ENCODE results near the gene BCO1.
A peak's percentile ranks its signal among the peaks of the same experiment; 100 is the strongest.

Gene BCO1

DNA sequence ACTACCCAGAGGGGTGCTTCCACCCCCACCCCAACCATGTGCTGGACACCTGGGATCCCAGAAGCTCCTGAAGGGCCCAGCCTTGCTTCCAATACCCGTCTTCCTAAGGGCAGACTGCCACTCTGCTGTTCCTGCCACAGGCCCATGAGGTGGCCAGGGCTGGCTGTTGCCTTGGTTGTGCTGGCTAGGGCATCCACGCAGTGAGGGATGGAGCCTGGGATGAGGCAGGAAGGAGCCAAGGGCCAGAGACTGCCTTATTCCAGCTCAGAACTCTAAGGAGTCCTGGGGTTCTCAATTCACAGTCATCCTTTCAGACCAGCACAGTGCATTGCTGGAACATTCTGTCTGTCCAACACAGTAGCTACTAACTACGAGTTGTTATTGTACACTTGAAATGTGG lies 37.8 kb downstream of the BCO1 start:
- DNase-seq: no peak

DNA sequence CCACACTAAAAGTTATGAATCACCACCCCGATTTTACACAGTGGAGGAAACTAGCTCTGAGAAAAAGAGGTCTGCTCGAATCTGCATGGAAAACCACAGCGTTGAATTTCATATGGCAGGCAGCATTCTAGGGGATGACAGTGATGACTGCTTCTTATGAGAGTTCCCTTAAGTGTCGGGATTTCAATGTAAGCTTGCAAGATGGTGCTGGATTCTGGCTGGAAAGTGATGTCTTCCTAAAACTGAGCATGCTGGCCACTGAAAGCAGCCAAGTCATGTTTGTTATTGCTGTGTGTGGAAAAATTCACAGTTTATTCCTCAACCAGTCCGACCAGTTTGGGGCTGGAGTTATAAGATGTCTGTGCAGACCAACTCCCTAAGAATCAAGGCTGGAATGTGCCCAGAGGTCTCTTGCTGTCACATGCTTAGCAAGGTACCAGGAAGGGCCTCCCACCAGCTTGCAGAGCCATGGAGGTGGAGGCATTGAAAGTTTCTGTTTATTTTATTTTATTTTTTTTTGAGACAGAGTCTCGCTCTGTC lies 39.1 kb downstream of the BCO1 start:
- no peak for DNase-seq

DNA sequence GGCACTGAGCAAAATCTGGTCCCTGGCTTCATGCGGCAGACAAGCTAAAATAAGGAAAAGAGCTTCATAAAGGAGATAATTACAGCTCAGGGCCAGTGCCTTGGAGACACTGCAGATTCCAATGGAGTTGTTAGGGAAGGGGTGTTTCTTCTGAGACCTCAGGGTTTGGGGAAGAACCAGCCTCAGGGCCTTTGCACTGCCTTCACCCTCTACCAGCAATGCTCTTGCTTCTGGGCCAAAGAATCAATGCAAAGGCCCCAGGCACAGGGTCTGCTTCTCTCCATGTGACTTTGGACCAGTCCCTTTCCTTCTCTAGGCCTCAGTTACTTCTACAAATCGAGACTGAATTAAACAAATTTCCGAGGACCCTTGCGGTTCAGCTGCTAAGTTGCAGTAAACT lies 40.0 kb downstream of the BCO1 start:
- no peak for DNase-seq

DNA sequence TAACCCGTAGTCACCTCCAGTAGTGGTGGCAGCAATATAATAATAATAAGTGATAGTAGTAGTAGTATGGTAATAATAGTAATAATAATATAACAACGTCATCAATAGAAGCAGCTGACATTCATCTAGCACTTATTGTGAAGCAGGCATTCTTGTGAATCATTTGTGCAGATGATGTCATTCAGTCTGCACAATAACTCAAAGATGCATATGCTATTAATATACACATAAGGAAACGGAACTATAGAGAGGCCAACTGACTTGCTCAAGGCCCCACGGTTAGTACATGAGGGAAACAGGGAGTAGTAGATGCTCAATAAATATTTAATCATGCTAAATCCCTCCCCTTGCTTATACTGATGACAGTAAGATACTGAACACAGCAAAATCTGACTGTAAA lies 40.9 kb downstream of the BCO1 start:
- DNase-seq: no peak

DNA sequence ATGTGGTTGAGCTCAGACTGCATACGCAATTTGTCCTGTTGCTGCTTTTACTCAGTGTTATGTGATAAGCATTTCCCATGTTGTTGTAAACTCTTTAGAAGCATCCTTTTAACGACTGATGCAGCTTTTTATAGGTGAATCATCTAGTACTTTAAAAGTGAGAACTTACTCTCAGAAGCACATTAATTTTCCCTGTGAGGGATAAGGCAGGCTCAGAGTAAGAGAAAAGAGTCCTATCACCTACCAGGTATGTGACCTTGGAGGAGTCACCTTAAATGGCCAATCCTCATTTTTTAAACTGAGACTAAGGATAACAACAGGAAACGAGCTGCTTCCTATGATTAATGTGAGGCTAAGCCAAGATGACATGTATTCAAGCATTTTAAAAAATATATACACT lies 41.9 kb downstream of the BCO1 start:
- no peak for DNase-seq

DNA sequence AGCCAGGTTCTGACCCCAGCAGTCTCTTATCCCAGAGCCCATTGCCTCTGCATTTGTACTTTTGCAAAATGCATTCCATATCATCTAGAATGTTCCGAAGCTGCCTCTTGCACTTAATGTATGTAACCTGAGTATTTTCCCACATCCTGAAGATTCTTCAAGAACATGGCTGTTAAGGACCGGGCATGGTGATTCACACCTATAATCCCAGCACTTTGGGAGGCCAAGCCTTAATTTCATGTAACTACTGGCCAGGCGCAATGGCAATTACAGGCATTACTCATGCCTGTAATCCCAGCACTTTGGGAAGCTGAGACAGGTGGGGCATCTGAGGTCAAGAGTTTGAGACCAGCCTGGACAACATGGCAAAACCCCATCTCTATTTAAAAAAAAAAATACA lies 44.6 kb downstream of the BCO1 start:
- no peak for DNase-seq

DNA sequence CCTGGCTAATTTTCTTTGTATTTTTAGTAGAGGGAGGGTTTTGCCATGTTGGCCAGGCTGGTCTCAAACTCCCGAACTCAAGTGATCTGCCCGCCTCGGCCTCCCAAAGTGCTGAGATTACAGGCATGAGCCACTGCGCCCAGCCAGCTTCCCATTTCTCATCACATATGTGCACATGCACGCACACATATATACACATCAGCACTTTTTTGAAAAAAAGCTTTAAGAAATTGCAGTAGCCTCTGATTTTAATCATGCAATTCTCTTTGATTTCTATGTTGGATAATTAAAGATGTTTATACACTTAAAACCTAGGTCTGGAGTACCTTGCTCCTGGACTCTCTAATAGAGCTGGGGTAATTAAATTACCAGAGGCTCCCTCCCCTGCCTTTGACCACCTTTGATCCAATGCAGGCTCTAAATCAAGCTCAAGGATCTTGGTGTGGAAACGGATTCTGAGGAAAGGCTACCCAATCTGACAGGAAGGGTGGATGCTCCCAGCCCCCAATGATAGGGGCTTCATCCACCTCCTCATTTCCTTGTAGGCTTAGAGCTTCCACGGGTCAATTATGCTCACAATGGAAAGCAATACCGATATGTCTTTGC lies 46.6 kb downstream of the BCO1 start:
- DNase-seq: no peak

DNA sequence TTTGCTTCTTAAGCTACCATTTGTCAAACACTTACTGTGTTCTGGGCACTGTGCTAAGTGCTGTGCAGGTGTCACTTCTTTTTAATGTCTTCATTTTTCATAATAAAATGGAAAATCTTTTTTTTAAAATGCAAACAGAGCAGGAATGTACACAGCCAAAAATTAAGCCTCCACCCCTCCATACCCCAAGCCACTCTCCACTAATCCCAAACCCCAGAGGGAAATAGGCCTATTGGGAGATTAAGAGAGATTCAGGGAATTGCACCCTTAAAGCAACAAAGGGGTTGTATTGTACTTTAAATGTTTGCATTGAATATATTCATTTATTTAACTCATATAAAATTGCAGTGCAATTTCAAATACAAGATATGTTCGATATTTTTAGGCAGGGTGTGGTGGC lies 47.7 kb downstream of the BCO1 start:
- DNase-seq: no peak

DNA sequence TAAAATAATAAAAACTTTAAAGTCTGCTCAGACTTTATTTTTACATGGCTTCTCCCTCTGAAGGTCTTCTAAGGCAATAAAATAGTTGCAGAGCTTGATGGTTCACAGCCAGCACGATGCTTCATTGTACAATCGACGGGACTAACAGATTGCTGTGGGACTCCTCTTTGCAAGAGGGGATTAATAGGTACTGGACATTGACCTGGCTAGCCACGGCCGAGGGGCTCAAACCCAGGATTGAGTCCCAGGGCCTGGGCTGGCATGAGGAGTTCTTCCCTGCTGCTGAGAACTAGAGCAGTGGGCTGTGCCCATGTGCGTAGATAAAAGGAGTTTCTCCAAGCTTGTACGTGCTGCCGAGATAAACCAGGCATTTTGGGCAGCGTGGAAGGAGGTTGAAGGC lies 52.6 kb downstream of the BCO1 start:
- DNase-seq: no peak

DNA sequence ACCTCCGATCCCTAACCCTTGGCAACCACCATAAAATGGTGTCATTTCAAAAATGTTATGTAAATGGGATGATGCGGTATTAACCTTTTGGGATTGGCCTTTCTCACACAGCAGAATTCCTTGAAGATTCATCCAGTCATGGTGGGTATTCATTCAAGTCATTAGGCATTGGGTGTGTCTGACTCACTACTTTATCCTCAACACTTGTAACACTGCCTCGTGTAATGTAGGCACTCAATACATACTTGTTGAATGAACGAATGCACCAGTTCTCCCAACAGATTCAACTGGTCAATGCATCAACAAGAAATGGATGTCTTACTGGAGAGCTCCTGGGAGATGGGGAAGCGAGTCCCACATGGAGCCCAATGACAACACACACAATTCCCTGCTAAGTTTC lies 54.4 kb downstream of the BCO1 start:
- DNase-seq: no peak

DNA sequence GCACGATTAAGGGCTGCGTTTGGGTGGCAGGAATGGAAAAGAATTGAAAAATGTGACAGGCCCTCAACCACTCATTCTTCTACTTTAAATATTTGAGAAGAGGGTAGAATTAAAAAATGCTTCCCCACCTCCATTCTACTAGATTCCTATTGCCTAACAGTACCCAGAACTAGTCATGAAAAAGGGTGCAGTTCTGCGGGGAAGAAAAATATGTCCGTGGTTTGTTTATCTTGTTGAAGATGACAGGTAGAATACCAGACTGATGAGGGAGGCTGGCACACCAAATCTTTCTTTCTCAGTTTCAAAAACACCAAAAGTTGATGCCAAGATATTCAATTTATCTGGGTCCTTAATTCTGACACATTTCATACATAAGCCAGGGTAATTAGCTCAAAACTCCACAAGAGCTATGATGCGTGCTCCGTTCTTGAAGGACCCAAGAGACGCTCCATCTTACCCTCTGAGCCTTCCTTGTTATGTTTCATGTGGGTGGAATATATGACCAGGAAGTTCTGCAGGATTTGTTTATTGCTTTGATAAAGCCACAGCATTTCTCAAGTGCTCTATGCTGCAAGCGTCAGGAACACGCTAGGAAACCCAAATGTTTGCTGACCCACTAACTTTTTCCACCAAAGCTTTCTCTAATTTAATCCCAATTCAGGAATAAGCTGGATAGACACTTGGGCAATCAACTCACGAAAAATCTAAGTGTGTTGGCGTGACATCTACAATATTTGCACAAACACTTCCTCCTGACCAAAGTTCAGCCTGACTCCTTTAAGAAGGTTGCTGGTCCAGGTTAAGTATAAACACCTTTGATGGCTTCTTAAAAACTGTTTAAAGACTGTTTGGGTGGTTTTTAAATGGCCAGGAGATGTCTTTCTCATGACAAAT lies 55.7 kb downstream of the BCO1 start:
- no peak for DNase-seq

DNA sequence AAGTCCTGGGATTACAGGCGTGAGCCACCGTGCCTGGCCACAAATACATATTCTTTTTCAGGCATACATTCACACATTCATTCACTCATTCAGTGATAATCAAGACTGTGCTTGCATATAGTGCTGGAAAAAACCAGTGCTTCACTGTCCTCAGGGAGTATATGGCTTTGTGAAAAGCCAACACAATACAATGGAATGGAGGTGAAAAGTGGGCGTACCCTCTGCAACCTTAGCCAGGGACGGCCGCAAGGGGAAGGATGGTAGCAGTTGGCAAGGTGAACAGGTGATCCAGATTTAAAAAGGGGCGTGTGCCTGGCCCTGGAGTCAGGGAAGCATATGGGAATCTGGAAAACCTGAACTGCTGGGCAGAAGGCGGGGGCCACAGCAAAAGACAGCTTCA lies 58.1 kb downstream of the BCO1 start:
- DNase-seq: no peak

DNA sequence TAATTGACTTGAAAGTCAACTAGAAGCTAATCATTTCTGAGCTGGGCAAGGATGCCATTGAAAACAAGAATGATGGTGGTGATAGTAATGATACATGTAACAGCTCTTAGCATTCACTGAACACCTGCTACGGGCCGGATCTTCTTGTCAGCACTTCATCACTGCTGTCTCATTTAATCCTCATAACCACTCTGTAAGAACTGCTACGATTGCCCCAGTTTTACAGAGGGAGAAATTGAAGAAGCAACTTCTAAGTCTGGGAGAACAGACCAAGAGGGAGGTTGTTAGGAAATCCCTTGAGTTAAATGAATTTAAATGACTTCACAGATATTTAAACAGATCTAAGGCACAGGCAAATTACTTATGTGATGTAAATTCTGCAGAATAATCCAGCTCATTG lies 69.3 kb downstream of the BCO1 start:
- DNase-seq: no peak

DNA sequence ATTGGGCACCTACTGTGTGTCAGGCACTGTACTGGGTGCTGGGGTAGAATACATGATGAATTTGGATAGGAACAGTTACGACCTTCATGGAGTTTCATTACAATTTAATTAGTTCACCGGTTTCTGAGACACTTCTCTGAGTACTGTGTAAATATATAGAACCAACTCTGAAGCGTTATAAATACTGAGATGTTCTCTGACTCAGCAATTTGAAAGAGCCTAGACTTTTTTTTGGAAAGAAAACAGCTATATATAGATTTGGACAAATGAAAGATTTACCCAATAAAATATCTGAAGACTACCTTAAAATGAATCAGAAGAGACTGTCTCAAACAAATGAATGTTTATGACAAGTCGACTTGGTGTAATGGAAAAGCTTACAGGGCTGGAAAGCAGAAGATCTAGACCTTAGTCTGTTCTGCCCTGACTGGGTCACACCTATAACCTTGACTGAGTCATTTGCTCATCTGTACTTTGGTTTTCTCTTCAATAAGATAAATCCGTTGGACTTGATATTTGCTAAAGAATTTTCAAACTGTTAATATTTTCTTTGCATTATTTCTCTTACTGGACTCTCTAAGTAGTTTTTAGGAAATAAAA lies 71.7 kb downstream of the BCO1 start:
- no peak for DNase-seq

DNA sequence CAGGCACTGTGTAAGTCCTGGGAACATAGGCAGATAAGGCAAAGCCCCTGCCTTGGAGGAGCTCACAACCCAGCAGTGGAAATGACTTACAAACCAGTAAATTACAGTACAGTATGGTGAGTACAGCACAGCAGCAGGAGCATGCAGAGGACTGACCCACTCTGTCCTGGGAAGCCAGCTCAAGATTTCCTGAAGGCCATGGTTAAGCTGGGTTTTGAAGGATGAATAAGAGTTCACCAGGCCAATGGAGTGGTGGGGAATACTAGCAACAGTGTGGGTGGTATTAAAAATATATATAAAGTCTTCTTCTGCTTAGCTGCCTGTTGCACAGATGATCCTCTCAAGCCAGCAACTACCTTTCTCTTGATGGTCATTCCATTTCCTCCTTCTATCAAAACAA lies 73.3 kb downstream of the BCO1 start:
- DNase-seq: no peak

DNA sequence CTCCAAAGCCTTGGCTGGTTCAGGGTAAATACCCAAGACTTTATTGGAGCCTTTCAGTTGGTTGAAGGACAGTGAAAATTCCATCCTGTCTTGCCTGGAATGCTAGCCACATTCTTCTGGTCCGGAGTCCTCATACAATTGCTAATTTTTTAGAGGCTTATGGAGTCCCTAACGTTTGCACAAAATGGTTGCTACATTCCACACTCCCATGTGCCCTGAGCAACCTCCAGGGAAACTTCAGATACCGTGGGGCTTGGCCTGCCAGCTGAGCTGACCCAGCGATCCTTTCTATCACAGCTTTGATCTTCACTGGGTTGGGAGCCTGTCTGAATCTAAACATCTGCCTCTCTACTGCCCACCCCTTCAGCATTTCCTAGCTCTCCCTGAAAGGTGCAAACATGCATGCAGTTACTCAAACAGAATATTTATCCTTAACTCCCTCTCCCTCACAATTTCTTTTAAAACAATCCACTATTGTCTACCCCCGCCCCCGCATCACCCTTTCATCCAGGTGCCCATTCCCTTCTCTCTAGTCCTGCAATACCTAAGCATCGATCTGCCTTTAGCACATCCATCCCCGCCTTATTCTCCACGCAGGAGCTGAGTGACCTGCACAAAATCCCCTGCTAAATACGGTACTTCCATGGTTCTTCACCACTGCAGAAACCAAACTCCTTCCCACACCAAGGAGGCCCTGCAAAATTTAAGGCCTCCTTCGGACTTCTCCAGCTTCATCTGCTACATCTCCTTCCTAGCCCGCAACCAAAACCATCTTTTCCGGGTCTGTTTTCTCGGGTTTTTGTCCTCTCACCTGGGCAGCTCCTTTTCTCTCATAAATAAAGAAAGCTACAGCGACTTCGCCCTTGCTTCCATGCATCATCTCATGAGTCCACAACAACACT lies 75.5 kb downstream of the BCO1 start:
- peak; percentile 13 to 15 for DNase-seq

DNA sequence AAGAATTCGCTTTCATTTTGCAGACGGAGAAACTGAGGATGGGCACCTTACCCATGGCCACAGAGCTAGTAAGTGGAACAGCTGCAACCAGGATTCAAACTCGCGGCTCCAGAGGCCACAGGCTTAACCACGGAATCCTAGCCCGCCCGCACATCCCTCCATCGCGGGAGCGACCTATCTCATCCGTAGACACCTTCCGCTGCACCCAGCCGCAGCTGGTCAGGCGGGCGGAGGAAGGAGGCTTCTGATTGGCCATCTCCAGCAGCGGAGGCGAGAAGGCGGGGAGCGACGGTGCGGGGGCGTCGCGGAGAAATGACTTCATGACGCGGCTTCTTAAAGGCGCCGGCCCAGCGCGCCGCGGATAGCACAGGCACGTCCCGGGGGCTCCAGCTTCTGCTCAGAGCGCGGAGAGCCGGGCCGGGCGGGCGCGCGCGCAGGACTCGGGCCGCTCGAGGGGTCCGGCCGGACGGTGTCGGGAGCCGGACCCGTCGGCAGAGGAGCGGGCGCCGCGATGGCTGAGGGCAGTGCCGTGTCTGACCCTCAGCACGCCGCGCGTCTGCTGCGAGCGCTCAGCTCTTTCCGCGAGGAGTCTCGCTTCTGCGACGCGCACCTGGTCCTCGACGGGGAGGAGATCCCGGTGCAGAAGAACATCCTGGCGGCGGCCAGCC lies 76.2 kb downstream of the BCO1 start, which contains the start of gene GAN:
GAN (plus strand) TSS at position 360 of the 668 bp plus-strand sequence; CDS start at position 512, 152 bp downstream.
- peak; percentile 93 to 96 for DNase-seq

DNA sequence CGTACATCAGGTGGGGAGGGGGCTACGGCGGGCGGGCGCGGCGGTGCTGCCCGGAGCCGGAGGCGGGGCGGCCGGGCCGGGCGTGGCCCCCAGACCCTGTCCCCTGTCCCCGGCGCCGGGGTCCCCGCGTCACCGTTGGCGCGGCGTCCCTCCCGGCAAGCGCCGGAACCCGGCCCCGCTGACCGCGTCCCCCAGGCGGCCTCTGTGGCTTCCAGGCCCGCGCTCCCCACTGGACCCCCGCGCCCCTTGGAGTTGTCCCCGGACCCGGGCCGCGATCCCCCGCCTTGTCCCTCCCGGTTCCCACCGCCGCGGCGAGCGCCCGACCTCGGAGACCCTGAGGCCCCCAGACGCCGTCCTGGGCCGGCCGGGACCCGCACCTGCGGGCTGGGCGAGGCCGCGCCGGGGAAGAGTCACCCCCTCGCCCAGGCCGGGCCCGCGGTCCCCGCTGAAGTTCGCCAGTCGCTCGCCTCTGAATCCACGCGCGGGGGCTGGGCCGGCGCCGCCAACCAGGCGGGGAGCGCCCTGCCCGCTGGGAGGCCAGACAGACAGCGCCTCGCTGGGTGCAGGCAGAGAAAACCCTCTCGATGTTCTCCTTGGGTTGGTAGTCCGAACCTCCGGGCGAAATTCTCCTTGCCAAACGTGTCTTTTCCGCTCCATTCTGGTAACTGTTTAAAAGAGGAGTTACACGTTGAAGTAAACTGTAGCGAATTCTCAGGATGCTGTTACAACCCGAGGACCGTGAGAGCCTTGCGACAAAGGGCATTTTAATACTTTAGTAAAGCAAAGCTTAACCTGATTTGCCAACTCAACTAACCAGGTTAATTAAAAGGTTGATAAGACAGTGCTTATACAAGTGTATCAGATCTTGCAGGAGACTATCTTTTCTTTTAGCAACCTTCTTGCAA lies 77.0 kb downstream of the BCO1 start:
- peak; percentile 57 for DNase-seq

DNA sequence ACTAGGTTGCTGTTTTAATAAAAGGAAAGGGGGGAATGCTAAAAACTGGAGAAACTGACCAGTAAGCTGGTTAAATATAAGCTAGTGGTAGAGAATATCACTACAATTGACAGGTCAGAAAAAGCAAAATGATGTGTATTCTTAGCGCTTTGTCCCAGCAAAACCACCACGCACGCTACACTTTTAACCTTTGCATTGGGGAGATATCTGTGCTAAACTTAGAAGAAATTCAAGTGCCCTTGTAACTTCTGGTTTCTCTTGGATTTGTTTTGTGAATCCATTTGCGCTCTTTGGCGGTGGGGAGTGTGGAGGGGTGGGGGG lies 77.6 kb downstream of the BCO1 start:
- DNase-seq: no peak

DNA sequence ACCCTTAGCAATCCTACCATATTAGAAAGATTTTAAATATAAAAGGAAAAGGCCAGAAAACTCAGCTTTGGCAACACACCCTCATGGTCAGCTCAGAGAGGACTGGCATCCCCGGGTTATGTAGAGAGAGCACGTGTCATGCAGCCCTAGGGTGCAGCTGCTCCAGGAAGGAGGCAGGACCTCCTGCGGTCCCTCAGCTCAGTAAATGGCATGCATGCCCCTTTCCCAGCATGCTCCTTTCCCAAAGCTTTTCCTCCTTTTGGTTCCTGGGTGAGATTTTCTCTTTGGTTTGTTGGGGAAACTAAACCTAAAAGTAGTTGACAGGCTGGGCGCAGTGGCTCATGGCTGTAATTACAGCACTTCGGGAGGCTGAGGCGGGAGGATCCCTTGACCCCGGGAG lies 80.2 kb downstream of the BCO1 start:
- no peak for DNase-seq

DNA sequence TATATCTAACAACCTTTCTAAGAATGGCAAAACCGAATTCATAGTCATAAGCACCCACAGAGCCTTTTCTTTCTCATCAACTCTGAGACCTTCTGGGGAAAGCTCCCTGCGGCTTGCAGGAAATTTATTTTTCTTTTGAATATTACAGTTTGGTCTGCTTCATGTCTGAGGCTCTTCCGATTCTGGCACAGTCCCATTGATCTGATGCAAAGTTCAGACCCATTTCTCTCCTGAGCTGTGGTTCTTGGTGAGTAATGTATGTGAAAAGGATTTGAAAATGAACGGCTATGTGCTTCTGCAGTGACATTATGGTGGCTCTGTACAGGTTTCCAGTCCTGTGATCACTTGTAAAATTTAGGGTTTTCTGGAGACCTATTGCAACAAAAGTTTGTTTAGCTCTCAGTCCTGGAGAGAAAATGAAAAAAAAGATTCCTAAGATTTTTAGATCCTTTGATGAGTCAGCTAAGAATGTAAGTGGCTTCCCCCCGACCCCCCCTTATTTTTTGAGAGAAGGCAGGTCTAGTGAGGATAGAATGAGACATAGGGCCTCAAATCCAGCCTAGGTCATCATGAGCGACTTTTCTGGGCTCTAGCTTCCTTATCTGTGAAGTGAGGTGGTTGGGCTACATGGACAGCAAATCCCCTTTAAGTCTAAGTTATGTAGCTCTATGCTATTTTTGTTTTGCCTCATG lies 80.9 kb downstream of the BCO1 start:
- DNase-seq: no peak

Data from activated CD4-positive, alpha-beta T cell treated with anti-CD3 and anti-CD28 coated beads, Interleukin-2, amount 50 U/mL, for 48 hours (primary cell).